ENCODE data around the gene ANKRD29.

Gene ANKRD29

GRCh38 chr18:23599809-23600208 lies 62.9 kb downstream of the ANKRD29 start:
- no peak overlapping the region for H3K27ac ChIP-seq (ENCODE audit: insufficient read depth, low read length, poor library complexity, severe bottlenecking)
- no peaks in the 10 kb centered on the region for H3K27me3 ChIP-seq (replicated peaks; ENCODE audit: control insufficient read depth, insufficient read depth, low read length, poor library complexity, severe bottlenecking)
- no peak overlapping the region for H3K4me3 ChIP-seq (ENCODE audit: insufficient read depth, low read depth, low read length, poor library complexity, severe bottlenecking)
- H3K9me3 ChIP-seq (ENCODE audit: control insufficient read depth, low read length) = no peaks in the 10 kb centered on the region
- no peaks in the 10 kb centered on the region for H3K36me3 ChIP-seq (ENCODE audit: control insufficient read depth, insufficient read depth, low read length)
- H3K4me1 ChIP-seq (ENCODE audit: control insufficient read depth, insufficient read depth, low read length, poor library complexity, severe bottlenecking) = no peaks in the 10 kb centered on the region
- DNase-seq = no peak

GRCh38 chr18:23596183-23596582 lies 66.5 kb downstream of the ANKRD29 start:
- Histone ChIP-seq H3K4me1 (ENCODE audit: control insufficient read depth, insufficient read depth, low read length, poor library complexity, severe bottlenecking) (no peaks in the 10 kb centered on the region), H3K27ac (ENCODE audit: insufficient read depth, low read length, poor library complexity, severe bottlenecking) (no peak overlapping the region), H3K27me3 (replicated peaks; ENCODE audit: control insufficient read depth, insufficient read depth, low read length, poor library complexity, severe bottlenecking) (no peaks in the 10 kb centered on the region), H3K4me3 (ENCODE audit: insufficient read depth, low read depth, low read length, poor library complexity, severe bottlenecking) (no peak overlapping the region), H3K36me3 (ENCODE audit: control insufficient read depth, insufficient read depth, low read length) (no peaks in the 10 kb centered on the region), H3K9me3 (ENCODE audit: control insufficient read depth, low read length) (no peaks in the 10 kb centered on the region)
- DNase-seq = no peak

- Histone ChIP-seq H3K4me1 (ENCODE audit: control insufficient read depth, insufficient read depth, low read length, poor library complexity, severe bottlenecking) (no peaks in the 10 kb centered on the region), H3K4me3 (ENCODE audit: insufficient read depth, low read depth, low read length, poor library complexity, severe bottlenecking) (no peak overlapping the region)
- DNase-seq = no peak
These were observed 67.1 kb downstream of the ANKRD29 start for GRCh38 chr18:23595591-23595990.

GRCh38 chr18:23593720-23594119 lies 69.0 kb downstream of the ANKRD29 start:
- H3K36me3 ChIP-seq (ENCODE audit: control insufficient read depth, insufficient read depth, low read length) = no peaks in the 10 kb centered on the region
- H3K27me3 ChIP-seq (replicated peaks; ENCODE audit: control insufficient read depth, insufficient read depth, low read length, poor library complexity, severe bottlenecking) = no peaks in the 10 kb centered on the region
- no peak overlapping the region for H3K4me3 ChIP-seq (ENCODE audit: insufficient read depth, low read depth, low read length, poor library complexity, severe bottlenecking)
- no peaks in the 10 kb centered on the region for H3K4me1 ChIP-seq (ENCODE audit: control insufficient read depth, insufficient read depth, low read length, poor library complexity, severe bottlenecking)
- no peaks in the 10 kb centered on the region for H3K9me3 ChIP-seq (ENCODE audit: control insufficient read depth, low read length)
- no peak for DNase-seq
- H3K27ac ChIP-seq (ENCODE audit: insufficient read depth, low read length, poor library complexity, severe bottlenecking) = no peak overlapping the region

More at GRCh38 chr18:23595591-23595990, 67.1 kb downstream of the ANKRD29 start:
- Histone ChIP-seq H3K27ac (ENCODE audit: insufficient read depth, low read length, poor library complexity, severe bottlenecking) (no peak overlapping the region), H3K36me3 (ENCODE audit: control insufficient read depth, insufficient read depth, low read length) (no peaks in the 10 kb centered on the region), H3K9me3 (ENCODE audit: control insufficient read depth, low read length) (no peaks in the 10 kb centered on the region), H3K27me3 (replicated peaks; ENCODE audit: control insufficient read depth, insufficient read depth, low read length, poor library complexity, severe bottlenecking) (no peaks in the 10 kb centered on the region)

- H3K27ac ChIP-seq (ENCODE audit: insufficient read depth, low read length, poor library complexity, severe bottlenecking) = no peak overlapping the region
- no peaks in the 10 kb centered on the region for H3K27me3 ChIP-seq (replicated peaks; ENCODE audit: control insufficient read depth, insufficient read depth, low read length, poor library complexity, severe bottlenecking)
- H3K9me3 ChIP-seq (ENCODE audit: control insufficient read depth, low read length) = no peaks in the 10 kb centered on the region
- no peaks in the 10 kb centered on the region for H3K36me3 ChIP-seq (ENCODE audit: control insufficient read depth, insufficient read depth, low read length)
- DNase-seq = no peak
- no peak overlapping the region for H3K4me3 ChIP-seq (ENCODE audit: insufficient read depth, low read depth, low read length, poor library complexity, severe bottlenecking)
- H3K4me1 ChIP-seq (ENCODE audit: control insufficient read depth, insufficient read depth, low read length, poor library complexity, severe bottlenecking) = no peaks in the 10 kb centered on the region
These were observed 69.8 kb downstream of the ANKRD29 start for GRCh38 chr18:23592911-23593310.

- Histone ChIP-seq H3K27ac (ENCODE audit: insufficient read depth, low read length, poor library complexity, severe bottlenecking) (no peak overlapping the region), H3K36me3 (ENCODE audit: control insufficient read depth, insufficient read depth, low read length) (no peaks in the 10 kb centered on the region), H3K9me3 (ENCODE audit: control insufficient read depth, low read length) (no peaks in the 10 kb centered on the region), H3K27me3 (replicated peaks; ENCODE audit: control insufficient read depth, insufficient read depth, low read length, poor library complexity, severe bottlenecking) (no peaks in the 10 kb centered on the region), H3K4me1 (ENCODE audit: control insufficient read depth, insufficient read depth, low read length, poor library complexity, severe bottlenecking) (peaks cover 6% of the 10 kb centered on the region), H3K4me3 (ENCODE audit: insufficient read depth, low read depth, low read length, poor library complexity, severe bottlenecking) (no peak overlapping the region)
- no peak for DNase-seq
These were observed 71.7 kb downstream of the ANKRD29 start for GRCh38 chr18:23591011-23591410.

- Histone ChIP-seq H3K27me3 (replicated peaks; ENCODE audit: control insufficient read depth, insufficient read depth, low read length, poor library complexity, severe bottlenecking) (no peaks in the 10 kb centered on the region), H3K4me3 (ENCODE audit: insufficient read depth, low read depth, low read length, poor library complexity, severe bottlenecking) (no peak overlapping the region), H3K4me1 (ENCODE audit: control insufficient read depth, insufficient read depth, low read length, poor library complexity, severe bottlenecking) (peaks cover 17% of the 10 kb centered on the region), H3K27ac (ENCODE audit: insufficient read depth, low read length, poor library complexity, severe bottlenecking) (no peak overlapping the region), H3K9me3 (ENCODE audit: control insufficient read depth, low read length) (no peaks in the 10 kb centered on the region), H3K36me3 (ENCODE audit: control insufficient read depth, insufficient read depth, low read length) (no peaks in the 10 kb centered on the region)
- no peak for DNase-seq
These were observed 73.7 kb downstream of the ANKRD29 start for GRCh38 chr18:23588836-23589560.

- Histone ChIP-seq H3K27ac (ENCODE audit: insufficient read depth, low read length, poor library complexity, severe bottlenecking) (peak overlapping the region; percentile 97), H3K27me3 (replicated peaks; ENCODE audit: control insufficient read depth, insufficient read depth, low read length, poor library complexity, severe bottlenecking) (no peaks in the 10 kb centered on the region), H3K9me3 (ENCODE audit: control insufficient read depth, low read length) (no peaks in the 10 kb centered on the region), H3K36me3 (ENCODE audit: control insufficient read depth, insufficient read depth, low read length) (no peaks in the 10 kb centered on the region), H3K4me3 (ENCODE audit: insufficient read depth, low read depth, low read length, poor library complexity, severe bottlenecking) (peak overlapping the region; percentile 96), H3K4me1 (ENCODE audit: control insufficient read depth, insufficient read depth, low read length, poor library complexity, severe bottlenecking) (peaks cover 19% of the 10 kb centered on the region)
- DNase-seq = no peak
These were observed 75.5 kb downstream of the ANKRD29 start for GRCh38 chr18:23587220-23587642.

GRCh38 chr18:23586249-23587196 lies 76.2 kb downstream of the ANKRD29 start, which contains the start of gene NPC1:
Gene NPC1, minus strand, starts transcription at chr18:23586506. Its CDS starts 163 bp downstream, at chr18:23586343.
- Histone ChIP-seq H3K4me3 (ENCODE audit: insufficient read depth, low read depth, low read length, poor library complexity, severe bottlenecking) (peak within 1 kb of the TSS; percentile 96), H3K27ac (ENCODE audit: insufficient read depth, low read length, poor library complexity, severe bottlenecking) (peak within 1 kb of the TSS; percentile 97), H3K36me3 (ENCODE audit: control insufficient read depth, insufficient read depth, low read length) (no peaks in the 10 kb centered on the region), H3K27me3 (replicated peaks; ENCODE audit: control insufficient read depth, insufficient read depth, low read length, poor library complexity, severe bottlenecking) (no peaks in the 10 kb centered on the region), H3K4me1 (ENCODE audit: control insufficient read depth, insufficient read depth, low read length, poor library complexity, severe bottlenecking) (peaks cover 25% of the 10 kb centered on the region), H3K9me3 (ENCODE audit: control insufficient read depth, low read length) (no peaks in the 10 kb centered on the region)
- peak; percentile 87 to 88 (median 87) for DNase-seq

- Histone ChIP-seq H3K9me3 (ENCODE audit: control insufficient read depth, low read length) (no peaks in the 10 kb centered on the region), H3K4me3 (ENCODE audit: insufficient read depth, low read depth, low read length, poor library complexity, severe bottlenecking) (peak overlapping the region; percentile 96), H3K27ac (ENCODE audit: insufficient read depth, low read length, poor library complexity, severe bottlenecking) (peak overlapping the region; percentile 97), H3K27me3 (replicated peaks; ENCODE audit: control insufficient read depth, insufficient read depth, low read length, poor library complexity, severe bottlenecking) (no peaks in the 10 kb centered on the region), H3K4me1 (ENCODE audit: control insufficient read depth, insufficient read depth, low read length, poor library complexity, severe bottlenecking) (peaks cover 25% of the 10 kb centered on the region), H3K36me3 (ENCODE audit: control insufficient read depth, insufficient read depth, low read length) (no peaks in the 10 kb centered on the region)
- DNase-seq = no peak
These were observed 76.8 kb downstream of the ANKRD29 start for GRCh38 chr18:23585897-23586248.

Measured in effector memory CD4-positive, alpha-beta T cell (primary cell).